ENCODE measurements around the gene TRIM33.

TRIM33 gene

GRCh38 chr1:114347431-114348209, 163.4 kb downstream of the TRIM33 start:
- no peak for DNase-seq

- DNase-seq: peak; percentile 91
Measured at GRCh38 chr1:114346480-114347029, 164.4 kb downstream of the TRIM33 start.

- no peak for DNase-seq
Measured at GRCh38 chr1:114345930-114346479, 165.0 kb downstream of the TRIM33 start.

- no peak for DNase-seq
Measured at GRCh38 chr1:114344656-114345055, 166.3 kb downstream of the TRIM33 start.

Data from hematopoietic multipotent progenitor cell treated with erythropoietin and hydrocortisone succinate and interleukin-3 and kit ligand, for 8 days (in vitro differentiated cells).